Activated naive CD8-positive, alpha-beta T cell treated with anti-CD3 and anti-CD28 coated beads, Interleukin-2, amount 50 U/mL, for 24 hours (primary cell): ENCODE data around the gene SGK1.
"Not testable (repeated sequence)": the region's sequence is repeated elsewhere in the genome, so short reads cannot be mapped to it uniquely, and the experiment has no call there.

Source experiments
- ATAC-seq: fragments of 150-1000 bp; cut with Tn5 transposase; one replicate; pipeline ENCODE4 v1.10.0; 2021
- DNase-seq: peaks from one replicate; pipeline ENCODE4 v3.0.0; 2021
- H3K27ac Mint-ChIP-seq: one replicate; pipeline ENCODE4 v1.8.0; 2021; ENCODE audit warnings: mild to moderate bottlenecking, mixed read lengths
- H3K27me3 Mint-ChIP-seq: one replicate; pipeline ENCODE4 v1.8.0; 2021; ENCODE audit warnings: mixed read lengths
- H3K36me3 Mint-ChIP-seq: one replicate; pipeline ENCODE4 v1.8.0; 2021; ENCODE audit warnings: low read depth, mixed read lengths
- H3K4me1 Mint-ChIP-seq: one replicate; pipeline ENCODE4 v1.8.0; 2021; ENCODE audit warnings: mixed read lengths
- H3K4me3 Mint-ChIP-seq: one replicate; pipeline ENCODE4 v1.8.0; 2021; ENCODE audit warnings: mild to moderate bottlenecking, moderate library complexity, mixed read lengths
- H3K9me3 Mint-ChIP-seq: one replicate; pipeline ENCODE4 v1.8.0; 2021; ENCODE audit warnings: mixed read lengths

Gene SGK1

DNA sequence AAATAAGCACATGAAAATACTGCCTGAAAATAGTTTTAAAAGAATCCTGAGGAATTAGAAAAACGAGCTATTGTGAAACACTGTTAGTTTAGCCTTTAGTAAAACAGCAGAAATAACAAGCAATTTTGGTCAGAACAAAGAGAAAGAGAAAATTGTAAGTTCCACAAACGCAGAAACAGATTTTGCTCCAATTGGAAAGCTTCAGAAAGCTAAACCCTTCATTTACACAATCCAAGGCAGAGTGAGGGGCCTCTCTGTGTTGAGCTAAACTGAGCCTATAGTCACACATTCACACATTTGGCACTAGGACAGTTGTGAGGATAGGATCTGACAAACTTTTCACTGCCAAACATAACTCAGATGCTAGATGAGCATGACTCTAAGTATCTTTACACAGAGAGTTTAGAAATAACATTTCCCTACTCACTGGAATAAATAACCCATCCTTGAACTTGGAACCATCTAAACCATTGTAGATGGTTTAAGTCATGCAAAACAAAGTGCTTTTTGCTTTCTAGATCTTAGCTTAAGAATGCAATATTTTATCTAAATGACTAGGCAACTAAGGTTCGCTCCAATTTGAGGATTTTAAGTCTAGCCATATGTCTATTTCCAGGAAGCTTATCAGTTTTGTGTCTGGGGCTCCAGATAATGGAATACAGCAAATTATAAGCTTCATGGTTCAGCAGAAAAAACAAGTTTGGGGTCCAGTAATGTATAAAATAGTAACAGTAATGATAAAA, 122.6 kb downstream of the SGK1 start:
- no peak for DNase-seq
- Mint-ChIP-seq H3K36me3 (peaks cover 1% of the 10 kb centered on the region), H3K4me3 (no peak overlapping the region), H3K9me3 (no peaks in the 10 kb centered on the region), H3K27ac (no peak overlapping the region), H3K4me1 (peaks cover 16% of the 10 kb centered on the region), H3K27me3 (no peaks in the 10 kb centered on the region)
- no peak for ATAC-seq

- Mint-ChIP-seq H3K27me3 (no peaks in the 10 kb centered on the region), H3K27ac (peak overlapping the region; percentile 64), H3K9me3 (no peaks in the 10 kb centered on the region), H3K4me1 (peaks cover 10% of the 10 kb centered on the region), H3K4me3 (no peak overlapping the region), H3K36me3 (no peaks in the 10 kb centered on the region)
- ATAC-seq = no peak
- no peak for DNase-seq
Observed at GRCh38 chr6:134193536-134194498, 124.1 kb downstream of the SGK1 start.

GRCh38 chr6:134192609-134193008, 125.3 kb downstream of the SGK1 start:
- not testable (repeated sequence) for H3K4me3 Mint-ChIP-seq, H3K9me3 Mint-ChIP-seq, DNase-seq, ATAC-seq, H3K27me3 Mint-ChIP-seq, H3K27ac Mint-ChIP-seq, H3K36me3 Mint-ChIP-seq, H3K4me1 Mint-ChIP-seq

- no peaks in the 10 kb centered on the region for H3K27me3 Mint-ChIP-seq
- ATAC-seq = no peak
Observed at GRCh38 chr6:134190883-134191282, 127.0 kb downstream of the SGK1 start.

DNA sequence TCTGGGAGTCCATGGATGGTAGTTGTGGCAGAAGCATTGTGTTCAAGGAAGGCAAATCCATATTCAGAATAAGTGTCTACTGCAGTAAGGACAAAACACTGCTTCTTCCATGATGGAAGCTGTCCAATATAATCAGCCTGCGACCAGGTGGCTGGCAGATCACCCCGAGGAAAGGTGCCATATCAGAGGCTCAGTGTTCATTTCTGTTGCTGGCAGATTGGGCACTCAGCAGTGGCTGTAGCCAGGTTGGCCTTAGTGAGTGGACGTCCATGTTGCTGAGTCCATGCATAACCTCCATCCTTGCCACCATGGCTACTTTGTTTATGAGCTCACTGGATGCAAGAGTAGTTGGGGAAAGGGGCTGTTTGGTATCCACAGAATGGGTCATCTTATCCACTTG, 130.2 kb downstream of the SGK1 start:
- H3K36me3 Mint-ChIP-seq = no peaks in the 10 kb centered on the region
- no peaks in the 10 kb centered on the region for H3K9me3 Mint-ChIP-seq
- H3K4me1 Mint-ChIP-seq = no peaks in the 10 kb centered on the region
- DNase-seq (no peak), ATAC-seq (no peak)
- no peak overlapping the region for H3K27ac Mint-ChIP-seq
- H3K27me3 Mint-ChIP-seq = no peaks in the 10 kb centered on the region
- no peak overlapping the region for H3K4me3 Mint-ChIP-seq

More at GRCh38 chr6:134190883-134191282, 127.0 kb downstream of the SGK1 start:
- no peak for DNase-seq
- Mint-ChIP-seq H3K4me1 (no peaks in the 10 kb centered on the region), H3K36me3 (no peaks in the 10 kb centered on the region), H3K9me3 (no peaks in the 10 kb centered on the region), H3K4me3 (no peak overlapping the region), H3K27ac (no peak overlapping the region)

DNA sequence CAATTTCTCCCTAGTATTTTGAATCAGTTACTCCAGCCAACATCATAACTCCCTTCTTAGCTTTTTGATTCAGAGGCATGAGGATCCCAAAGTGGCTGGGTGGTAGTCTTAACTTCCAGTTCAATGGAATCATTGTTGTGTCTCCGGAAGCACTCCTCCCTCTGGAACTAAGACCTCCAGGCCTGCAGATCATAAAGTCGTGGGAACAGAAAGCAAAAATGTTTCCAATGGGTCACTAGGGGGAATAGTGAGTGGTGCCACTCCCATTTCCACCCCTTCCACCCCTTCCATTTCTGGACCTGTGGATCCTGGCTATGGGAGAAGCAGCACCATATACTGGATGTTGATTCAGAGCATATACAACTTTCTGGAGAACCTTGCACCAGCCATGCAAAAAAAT, 130.8 kb downstream of the SGK1 start:
- DNase-seq = no peak
- Mint-ChIP-seq H3K27ac (no peak overlapping the region), H3K4me3 (no peak overlapping the region), H3K9me3 (no peaks in the 10 kb centered on the region), H3K27me3 (no peaks in the 10 kb centered on the region), H3K36me3 (no peaks in the 10 kb centered on the region), H3K4me1 (no peaks in the 10 kb centered on the region)
- ATAC-seq = no peak

DNA sequence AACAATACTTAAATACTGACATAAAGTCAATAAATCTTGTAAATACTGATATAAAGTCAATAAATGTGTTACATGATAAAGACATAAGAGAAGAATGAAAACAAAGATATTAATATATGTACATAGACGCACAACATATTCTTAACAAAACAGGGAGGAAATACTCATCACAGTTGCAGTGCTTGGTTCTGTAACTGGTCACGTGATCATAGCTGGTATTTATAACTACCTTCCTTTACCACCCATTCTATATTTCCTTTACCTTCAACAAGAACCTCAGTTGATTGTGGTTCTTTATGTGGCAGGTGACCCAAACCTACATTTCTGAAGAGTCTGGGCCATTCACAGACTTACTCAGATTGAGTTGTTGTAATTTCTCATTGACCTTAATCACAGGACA, 131.6 kb downstream of the SGK1 start:
- Mint-ChIP-seq H3K9me3 (no peaks in the 10 kb centered on the region), H3K27ac (no peak overlapping the region), H3K27me3 (no peaks in the 10 kb centered on the region), H3K36me3 (no peaks in the 10 kb centered on the region), H3K4me3 (no peak overlapping the region), H3K4me1 (no peaks in the 10 kb centered on the region)
- ATAC-seq (no peak), DNase-seq (no peak)

DNA sequence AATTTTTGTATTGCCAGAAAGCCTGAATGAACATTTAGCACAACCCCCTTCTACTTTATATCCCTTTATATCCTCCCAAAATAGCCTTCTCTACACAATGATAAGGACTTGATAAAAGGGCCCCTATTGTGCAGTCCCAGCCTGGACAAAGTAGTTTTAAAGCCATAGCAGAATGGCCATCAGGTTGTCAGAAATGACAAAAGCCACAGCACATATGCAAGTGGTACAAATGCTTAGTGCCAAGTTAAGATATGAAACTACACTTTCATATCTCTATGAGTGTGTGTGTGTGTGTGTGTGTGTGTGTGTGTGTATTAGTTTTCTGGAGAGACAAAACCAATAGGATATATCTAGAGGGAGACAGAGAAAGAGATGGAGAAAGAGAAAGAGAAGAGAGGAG, 132.6 kb downstream of the SGK1 start:
- Mint-ChIP-seq H3K27ac (no peak overlapping the region), H3K27me3 (no peaks in the 10 kb centered on the region), H3K36me3 (no peaks in the 10 kb centered on the region), H3K4me1 (no peaks in the 10 kb centered on the region), H3K4me3 (no peak overlapping the region), H3K9me3 (no peaks in the 10 kb centered on the region)
- ATAC-seq = no peak
- no peak for DNase-seq

DNA sequence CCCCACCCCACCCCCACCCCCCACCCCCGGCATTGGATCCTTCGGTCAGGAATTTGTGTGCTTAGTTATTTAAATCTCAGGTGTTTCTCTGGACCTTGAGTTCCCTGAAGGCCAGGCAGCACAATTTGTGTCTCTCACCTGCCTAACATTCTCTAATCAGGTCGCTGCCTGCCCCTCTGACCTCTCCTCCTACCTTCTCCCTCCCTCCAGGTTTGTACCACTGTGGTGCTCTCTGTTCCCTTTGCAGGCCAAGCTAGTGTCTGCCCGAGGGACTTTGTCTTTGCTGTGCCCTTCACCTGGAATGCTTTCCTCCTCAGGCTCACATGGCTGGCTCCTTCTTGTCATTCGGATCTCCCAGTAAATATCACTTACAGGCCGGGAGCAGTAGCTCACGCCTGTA, 134.1 kb downstream of the SGK1 start:
- H3K4me3 Mint-ChIP-seq = no peak overlapping the region
- no peaks in the 10 kb centered on the region for H3K9me3 Mint-ChIP-seq
- no peak overlapping the region for H3K27ac Mint-ChIP-seq
- no peaks in the 10 kb centered on the region for H3K27me3 Mint-ChIP-seq
- DNase-seq (no peak), ATAC-seq (no peak)
- H3K36me3 Mint-ChIP-seq = no peaks in the 10 kb centered on the region
- peaks cover 2% of the 10 kb centered on the region for H3K4me1 Mint-ChIP-seq

DNA sequence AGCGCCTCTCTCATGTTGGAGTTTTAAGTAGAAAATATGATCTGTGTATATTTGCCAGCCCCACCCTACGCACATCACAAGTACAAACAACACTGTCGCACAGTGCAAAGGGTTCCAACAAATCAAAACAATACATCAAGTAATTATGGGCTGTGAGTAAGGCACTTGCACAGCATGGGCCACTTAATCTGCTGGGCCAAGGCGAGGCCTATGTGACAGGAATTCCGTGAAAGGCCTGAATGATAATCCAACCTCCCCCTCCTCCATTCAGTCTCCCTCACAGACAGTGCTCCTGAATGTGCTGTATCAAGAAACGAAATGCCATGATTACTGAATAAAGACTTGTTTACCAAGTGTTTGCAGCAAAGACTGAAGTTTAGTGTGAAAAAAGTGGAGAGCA, 135.4 kb downstream of the SGK1 start:
- Mint-ChIP-seq H3K9me3 (no peaks in the 10 kb centered on the region), H3K27me3 (no peaks in the 10 kb centered on the region), H3K4me1 (peaks cover 13% of the 10 kb centered on the region), H3K4me3 (no peak overlapping the region), H3K36me3 (no peaks in the 10 kb centered on the region), H3K27ac (no peak overlapping the region)
- ATAC-seq (no peak), DNase-seq (no peak)

- H3K4me3 Mint-ChIP-seq, H3K36me3 Mint-ChIP-seq, H3K27me3 Mint-ChIP-seq, ATAC-seq, H3K27ac Mint-ChIP-seq, DNase-seq, H3K9me3 Mint-ChIP-seq: not testable (repeated sequence)
- H3K4me1 Mint-ChIP-seq = peaks cover 18% of the 10 kb centered on the region
Observed at GRCh38 chr6:134181726-134182125, 136.2 kb downstream of the SGK1 start.

DNA sequence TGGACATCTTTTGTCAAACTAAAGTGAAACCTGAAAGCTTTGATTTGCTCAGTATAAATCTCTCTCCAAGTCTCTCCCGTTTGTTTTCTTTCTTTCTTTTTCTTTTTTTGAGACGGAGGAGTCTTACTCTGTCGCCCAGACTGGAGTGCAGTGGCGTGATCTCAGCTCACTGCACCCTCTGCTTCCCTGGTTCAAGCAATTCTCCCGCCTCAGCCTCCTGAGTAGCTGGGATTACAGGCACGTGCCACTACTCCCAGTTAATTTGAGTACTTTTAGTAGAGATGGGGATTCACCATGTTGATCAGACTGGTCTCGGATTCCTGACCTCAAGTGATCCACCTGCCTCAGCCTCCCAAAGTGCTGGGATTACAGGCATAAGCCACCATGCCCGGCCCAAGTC, 136.7 kb downstream of the SGK1 start:
- not testable (repeated sequence) for H3K9me3 Mint-ChIP-seq, H3K36me3 Mint-ChIP-seq, DNase-seq, H3K4me3 Mint-ChIP-seq, H3K27me3 Mint-ChIP-seq, ATAC-seq, H3K27ac Mint-ChIP-seq
- H3K4me1 Mint-ChIP-seq = peaks cover 21% of the 10 kb centered on the region

DNA sequence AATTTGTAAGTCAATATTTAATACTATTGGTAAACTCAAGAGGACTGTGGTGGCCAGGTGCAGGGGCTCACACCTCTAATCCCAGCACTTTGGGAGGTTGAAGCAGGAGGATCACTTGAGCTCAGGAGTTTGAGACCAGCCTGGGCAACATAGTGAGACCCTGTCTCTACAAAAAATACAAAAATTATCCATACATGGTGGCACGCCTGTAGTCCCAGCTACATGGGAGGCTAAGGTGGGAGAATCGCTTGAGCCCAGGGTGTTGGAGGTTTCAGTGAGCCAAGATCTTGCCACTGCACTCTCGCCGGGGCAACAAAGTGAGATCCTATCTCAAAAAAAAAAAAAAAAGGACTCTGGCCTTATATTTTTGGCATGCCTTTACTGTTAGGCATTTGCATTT, 137.4 kb downstream of the SGK1 start:
- peaks cover 27% of the 10 kb centered on the region for H3K4me1 Mint-ChIP-seq
- not testable (repeated sequence) for H3K27ac Mint-ChIP-seq, H3K36me3 Mint-ChIP-seq

DNA sequence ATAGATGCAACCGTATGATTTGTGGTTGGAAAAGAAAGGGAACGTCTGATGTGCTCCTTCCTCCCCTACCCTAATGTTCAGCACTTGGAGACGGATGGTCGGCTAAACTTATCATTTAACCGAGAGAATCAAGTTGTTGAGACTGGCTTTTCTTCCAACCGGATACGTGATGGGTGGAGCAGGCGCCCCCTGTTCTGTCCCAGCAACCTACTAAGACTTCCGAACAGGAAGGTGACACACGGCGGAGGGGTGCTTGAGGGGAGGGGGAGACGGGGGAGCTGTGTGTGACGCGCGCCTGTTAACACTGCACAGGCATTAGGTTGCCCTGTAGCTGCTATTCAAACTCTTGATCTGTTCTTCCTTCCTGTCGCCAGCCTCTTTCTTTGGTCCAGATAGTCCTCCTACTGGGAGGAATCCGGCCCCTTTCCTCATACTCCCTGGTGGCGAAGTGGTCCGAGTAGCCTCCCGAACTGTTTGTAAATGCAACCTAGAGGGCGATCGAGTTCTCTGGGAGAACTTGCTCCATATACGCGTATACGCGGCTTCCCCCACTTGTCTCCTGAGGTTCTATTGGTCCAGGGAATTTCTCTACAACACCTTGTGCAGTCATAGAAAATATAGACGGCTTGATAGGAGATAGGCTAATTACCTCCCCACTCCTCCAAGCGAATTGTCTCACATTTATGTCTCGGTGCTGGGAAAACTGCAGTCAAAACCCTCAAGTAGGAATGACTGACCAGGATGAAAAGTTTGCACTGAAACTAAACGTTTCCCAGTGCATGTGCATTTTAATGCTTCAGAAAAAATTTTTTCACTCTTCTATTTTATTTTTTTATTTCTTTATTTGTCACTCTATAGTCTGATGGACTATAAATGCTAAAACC, 139.5 kb downstream of the SGK1 start:
- H3K4me1 Mint-ChIP-seq = peaks cover 34% of the 10 kb centered on the region
- peak; percentile 71 for DNase-seq

More for the DNA sequence above, 137.4 kb downstream of the SGK1 start:
- not testable (repeated sequence) for H3K4me3 Mint-ChIP-seq, H3K9me3 Mint-ChIP-seq, DNase-seq, H3K27me3 Mint-ChIP-seq, ATAC-seq

More for the DNA sequence above, 139.5 kb downstream of the SGK1 start:
- Mint-ChIP-seq H3K36me3 (peaks cover 11% of the 10 kb centered on the region), H3K27ac (peak overlapping the region; percentile 93), H3K27me3 (no peaks in the 10 kb centered on the region), H3K4me3 (peak overlapping the region; percentile 97), H3K9me3 (no peaks in the 10 kb centered on the region)
- peak; percentile 79 for ATAC-seq
